Measurements from ENCODE around the gene ASPRV1. TPM values are rescaled to one million over a fixed set of nuclear protein-coding genes. Genes with fewer than 3 reads are reported as not detected.

Gene ASPRV1
- total RNA-seq, 2 donors from 2014 or later: 0.84 to 0.91 TPM

DNA sequence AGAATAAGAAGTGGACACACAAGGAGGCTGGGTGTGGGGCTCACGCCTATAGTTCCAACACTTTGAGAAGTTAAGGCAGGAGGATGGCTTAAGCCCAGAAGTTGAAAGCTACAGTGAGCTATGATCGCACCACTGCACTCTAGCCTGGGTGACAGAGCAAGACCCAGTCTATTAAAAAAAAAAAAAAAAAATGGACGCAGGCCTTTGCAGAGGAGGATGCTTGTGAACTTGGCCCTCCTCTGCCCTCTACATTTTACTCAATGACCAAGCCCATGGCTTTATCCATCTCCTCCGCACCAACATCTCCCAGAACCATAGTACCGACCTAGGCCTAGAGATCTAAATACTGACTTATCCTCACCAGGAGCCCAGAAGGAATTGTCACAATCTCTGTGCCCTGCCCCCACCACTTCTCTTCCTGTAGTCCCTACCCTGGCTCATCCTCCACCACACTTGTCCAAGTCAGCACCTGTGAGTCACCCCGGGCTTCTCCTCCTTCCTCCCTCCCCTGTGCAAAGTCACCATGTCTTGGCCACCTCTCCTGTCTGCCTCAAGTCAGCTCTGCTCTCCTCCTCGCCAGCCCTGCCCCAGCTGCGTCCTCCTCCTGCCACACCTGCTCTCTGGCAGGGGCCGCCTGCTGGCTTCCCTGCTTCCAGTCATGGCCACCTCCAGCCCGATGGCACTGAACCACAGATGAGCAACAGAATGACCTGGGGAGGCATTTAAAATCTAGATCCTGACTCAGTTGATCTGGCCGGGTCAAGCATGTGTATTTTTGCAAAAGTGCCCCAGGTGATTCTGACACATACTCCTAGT, 35.8 kb upstream of the ASPRV1 start:
- no peak overlapping the region for H3K9ac ChIP-seq (ENCODE audit: extremely low read depth, low read length, poor library complexity, severe bottlenecking)
- Mint-ChIP-seq H3K27ac (peak overlapping the region; percentile 1), H3K36me3 (ENCODE audit: low read depth) (peaks cover 15% of the 10 kb centered on the region), H3K4me3 (no peak overlapping the region), H3K4me1 (peaks cover 44% of the 10 kb centered on the region), H3K27me3 (ENCODE audit: insufficient read depth) (peaks cover 9% of the 10 kb centered on the region), H3K9me3 (no peaks in the 10 kb centered on the region)
- peaks cover 11% of the 10 kb centered on the region for H3K4me1 ChIP-seq (ENCODE audit: control insufficient read depth, insufficient read depth, low read length)
- H3K27ac ChIP-seq (ENCODE audit: low read depth, low read length): no peak overlapping the region
- H3K4me3 ChIP-seq (ENCODE audit: low read length): no peak overlapping the region
- H3K36me3 ChIP-seq (ENCODE audit: control insufficient read depth, insufficient read depth, low read length): no peaks in the 10 kb centered on the region
- H3K27me3 ChIP-seq (ENCODE audit: control insufficient read depth, insufficient read depth, low read length, poor library complexity, severe bottlenecking): no peaks in the 10 kb centered on the region
- peak; percentile 83 for DNase-seq
- WGBS, 2 experiments (ENCODE audit: insufficient coverage in 1 of 2, insufficient read length in 1 of 2): 83 to 86% methylated on average over 6 to 10 of the region's 11 CpGs
- TF ChIP-seq, protein P1, sequence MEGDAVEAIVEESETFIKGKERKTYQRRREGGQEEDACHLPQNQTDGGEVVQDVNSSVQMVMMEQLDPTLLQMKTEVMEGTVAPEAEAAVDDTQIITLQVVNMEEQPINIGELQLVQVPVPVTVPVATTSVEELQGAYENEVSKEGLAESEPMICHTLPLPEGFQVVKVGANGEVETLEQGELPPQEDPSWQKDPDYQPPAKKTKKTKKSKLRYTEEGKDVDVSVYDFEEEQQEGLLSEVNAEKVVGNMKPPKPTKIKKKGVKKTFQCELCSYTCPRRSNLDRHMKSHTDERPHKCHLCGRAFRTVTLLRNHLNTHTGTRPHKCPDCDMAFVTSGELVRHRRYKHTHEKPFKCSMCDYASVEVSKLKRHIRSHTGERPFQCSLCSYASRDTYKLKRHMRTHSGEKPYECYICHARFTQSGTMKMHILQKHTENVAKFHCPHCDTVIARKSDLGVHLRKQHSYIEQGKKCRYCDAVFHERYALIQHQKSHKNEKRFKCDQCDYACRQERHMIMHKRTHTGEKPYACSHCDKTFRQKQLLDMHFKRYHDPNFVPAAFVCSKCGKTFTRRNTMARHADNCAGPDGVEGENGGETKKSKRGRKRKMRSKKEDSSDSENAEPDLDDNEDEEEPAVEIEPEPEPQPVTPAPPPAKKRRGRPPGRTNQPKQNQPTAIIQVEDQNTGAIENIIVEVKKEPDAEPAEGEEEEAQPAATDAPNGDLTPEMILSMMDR (conservative IDR thresholded peaks at IDR 0.05): no peak
- H3K9me3 ChIP-seq (ENCODE audit: control insufficient read depth, low read length): no peaks in the 10 kb centered on the region

DNA sequence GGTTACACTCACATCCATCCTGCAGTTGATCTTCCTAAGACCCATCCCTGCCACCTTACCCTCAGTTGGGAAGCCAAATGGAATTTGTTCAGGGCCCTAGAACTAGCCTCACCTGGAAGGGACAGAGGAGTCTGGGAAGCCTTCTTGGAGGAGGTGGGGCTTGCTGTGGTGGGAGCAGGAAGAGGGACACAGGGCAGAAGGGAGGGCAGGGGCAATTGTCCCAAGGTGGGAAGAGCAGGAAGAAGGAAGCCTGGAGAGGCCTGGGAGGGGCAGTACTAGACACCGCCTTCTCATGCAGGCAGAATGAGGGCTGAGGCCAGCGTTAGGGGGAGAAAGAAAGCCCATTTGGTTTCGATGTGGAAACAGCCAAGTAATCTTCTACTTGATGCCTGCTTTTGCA, 34.1 kb upstream of the ASPRV1 start:
- Mint-ChIP-seq H3K36me3 (ENCODE audit: low read depth) (peaks cover 17% of the 10 kb centered on the region), H3K9me3 (no peaks in the 10 kb centered on the region), H3K4me1 (peaks cover 45% of the 10 kb centered on the region), H3K27ac (no peak overlapping the region), H3K4me3 (no peak overlapping the region), H3K27me3 (ENCODE audit: insufficient read depth) (peaks cover 9% of the 10 kb centered on the region)
- TF ChIP-seq, protein P1 (conservative IDR thresholded peaks at IDR 0.05): no peak
- Histone ChIP-seq H3K27ac (ENCODE audit: low read depth, low read length) (no peak overlapping the region), H3K27me3 (ENCODE audit: control insufficient read depth, insufficient read depth, low read length, poor library complexity, severe bottlenecking) (no peaks in the 10 kb centered on the region), H3K4me3 (ENCODE audit: low read length) (no peak overlapping the region), H3K4me1 (ENCODE audit: control insufficient read depth, insufficient read depth, low read length) (peaks cover 8% of the 10 kb centered on the region), H3K9ac (ENCODE audit: extremely low read depth, low read length, poor library complexity, severe bottlenecking) (no peak overlapping the region), H3K9me3 (ENCODE audit: control insufficient read depth, low read length) (no peaks in the 10 kb centered on the region), H3K36me3 (ENCODE audit: control insufficient read depth, insufficient read depth, low read length) (no peaks in the 10 kb centered on the region)
- DNase-seq: peak; percentile 45
- WGBS, 2 experiments (ENCODE audit: insufficient coverage in 1 of 2, insufficient read length in 1 of 2): 98 to 100% methylated on average over 2 to 3 of the region's 3 CpGs

DNA sequence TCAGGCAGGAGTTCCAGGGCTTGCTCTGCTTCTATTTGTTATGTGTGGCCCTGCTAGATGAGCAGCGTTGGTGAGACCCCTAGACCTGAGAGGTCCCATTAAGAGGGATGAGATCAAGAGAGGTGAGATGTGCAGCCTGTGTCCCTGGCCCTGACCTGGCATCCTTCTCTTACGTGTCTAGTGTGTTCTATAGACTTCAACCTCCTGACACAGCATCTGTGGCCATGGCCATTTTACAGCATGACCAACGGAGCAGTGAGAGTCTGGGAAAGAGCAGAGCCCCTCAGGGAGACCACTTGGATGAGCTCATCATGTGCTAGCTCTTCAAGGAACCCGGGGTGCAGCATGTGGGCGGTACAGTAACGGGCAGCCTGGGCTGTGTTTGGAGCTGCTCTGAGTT, 32.7 kb upstream of the ASPRV1 start:
- H3K9me3 Mint-ChIP-seq: no peaks in the 10 kb centered on the region
- TF ChIP-seq, protein P1 (conservative IDR thresholded peaks at IDR 0.05): no peak
- Histone ChIP-seq H3K9me3 (ENCODE audit: control insufficient read depth, low read length) (no peaks in the 10 kb centered on the region), H3K27me3 (ENCODE audit: control insufficient read depth, insufficient read depth, low read length, poor library complexity, severe bottlenecking) (no peaks in the 10 kb centered on the region), H3K36me3 (ENCODE audit: control insufficient read depth, insufficient read depth, low read length) (no peaks in the 10 kb centered on the region), H3K4me3 (ENCODE audit: low read length) (no peak overlapping the region), H3K9ac (ENCODE audit: extremely low read depth, low read length, poor library complexity, severe bottlenecking) (no peak overlapping the region), H3K4me1 (ENCODE audit: control insufficient read depth, insufficient read depth, low read length) (peaks cover 8% of the 10 kb centered on the region), H3K27ac (ENCODE audit: low read depth, low read length) (no peak overlapping the region)
- H3K36me3 Mint-ChIP-seq (ENCODE audit: low read depth): peaks cover 17% of the 10 kb centered on the region
- no peak overlapping the region for H3K27ac Mint-ChIP-seq
- peak; percentile 29 for DNase-seq
- no peak overlapping the region for H3K4me3 Mint-ChIP-seq
- WGBS, 2 experiments (ENCODE audit: insufficient coverage in 1 of 2, insufficient read length in 1 of 2): 95% methylated on average over 4 to 6 of the region's 6 CpGs
- peaks cover 37% of the 10 kb centered on the region for H3K4me1 Mint-ChIP-seq
- peaks cover 9% of the 10 kb centered on the region for H3K27me3 Mint-ChIP-seq (ENCODE audit: insufficient read depth)

All from endodermal cell (in vitro differentiated cells).